ENCODE data around the gene TMEM161B. TPM values are rescaled to one million over a fixed set of nuclear protein-coding genes. Genes with fewer than 3 reads are reported as not detected.
"Not testable (repeated sequence)": the region's sequence is repeated elsewhere in the genome, so short reads cannot be mapped to it uniquely, and the experiment has no call there.

TMEM161B gene
- total RNA-seq, 4 donors from 2014 or later = 9.6 to 13.1 (median 11.0) TPM

DNA sequence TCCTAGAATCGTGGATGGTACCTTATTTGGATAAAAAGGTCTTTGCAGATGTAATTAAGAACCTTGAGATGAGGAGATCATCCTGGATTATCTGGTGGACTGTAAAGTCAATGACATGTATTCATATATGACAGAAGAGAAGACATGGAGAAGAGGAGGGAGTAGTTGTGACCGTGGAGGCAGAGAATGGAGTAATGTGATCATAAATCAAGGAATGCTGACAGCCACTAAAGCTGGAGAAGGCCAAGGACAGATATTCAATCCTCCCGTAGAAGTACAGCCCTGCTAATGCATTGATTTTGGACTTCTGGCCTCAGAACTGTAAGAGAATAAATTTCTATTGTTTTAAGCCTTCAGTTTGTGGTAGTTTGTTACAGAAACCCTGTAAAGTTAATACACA is 18.7 kb upstream of the TMEM161B start:
- TF ChIP-seq, protein P1, sequence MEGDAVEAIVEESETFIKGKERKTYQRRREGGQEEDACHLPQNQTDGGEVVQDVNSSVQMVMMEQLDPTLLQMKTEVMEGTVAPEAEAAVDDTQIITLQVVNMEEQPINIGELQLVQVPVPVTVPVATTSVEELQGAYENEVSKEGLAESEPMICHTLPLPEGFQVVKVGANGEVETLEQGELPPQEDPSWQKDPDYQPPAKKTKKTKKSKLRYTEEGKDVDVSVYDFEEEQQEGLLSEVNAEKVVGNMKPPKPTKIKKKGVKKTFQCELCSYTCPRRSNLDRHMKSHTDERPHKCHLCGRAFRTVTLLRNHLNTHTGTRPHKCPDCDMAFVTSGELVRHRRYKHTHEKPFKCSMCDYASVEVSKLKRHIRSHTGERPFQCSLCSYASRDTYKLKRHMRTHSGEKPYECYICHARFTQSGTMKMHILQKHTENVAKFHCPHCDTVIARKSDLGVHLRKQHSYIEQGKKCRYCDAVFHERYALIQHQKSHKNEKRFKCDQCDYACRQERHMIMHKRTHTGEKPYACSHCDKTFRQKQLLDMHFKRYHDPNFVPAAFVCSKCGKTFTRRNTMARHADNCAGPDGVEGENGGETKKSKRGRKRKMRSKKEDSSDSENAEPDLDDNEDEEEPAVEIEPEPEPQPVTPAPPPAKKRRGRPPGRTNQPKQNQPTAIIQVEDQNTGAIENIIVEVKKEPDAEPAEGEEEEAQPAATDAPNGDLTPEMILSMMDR (IDR thresholded peaks at IDR 0.05) = no peak
- ATAC-seq (ENCODE audit: low FRiP score) (no peak), DNase-seq (ENCODE audit: low spot score) (no peak)

GRCh38 chr5:88283690-88284089 is 15.0 kb upstream of the TMEM161B start:
- TF ChIP-seq, protein P1 (IDR thresholded peaks at IDR 0.05) = no peak
- ATAC-seq (ENCODE audit: low FRiP score) (no peak), DNase-seq (ENCODE audit: low spot score) (no peak)

- TF ChIP-seq, protein P1 (IDR thresholded peaks at IDR 0.05) = no peak
- no peak for ATAC-seq (ENCODE audit: low FRiP score)
- DNase-seq (ENCODE audit: low spot score) = no peak
Observed at GRCh38 chr5:88281322-88281721, 12.7 kb upstream of the TMEM161B start.

DNA sequence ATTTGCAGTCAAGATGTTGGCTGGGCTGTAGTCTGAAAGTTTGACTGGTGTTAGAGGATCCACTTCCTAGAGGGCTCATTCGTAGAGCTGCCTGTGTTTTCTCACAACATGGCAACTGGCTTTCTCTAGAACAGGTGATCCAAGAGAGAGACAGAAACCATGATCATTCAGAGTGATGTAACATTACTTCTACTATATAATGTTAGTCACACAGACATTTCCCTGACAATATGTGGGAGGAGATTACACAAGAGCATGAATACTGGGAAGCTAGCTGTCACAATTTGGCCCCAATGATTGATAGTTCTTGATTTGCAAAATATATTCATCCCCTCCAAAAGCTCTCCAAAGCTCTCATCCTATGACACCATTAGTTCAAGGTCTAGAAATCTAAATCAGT is 10.9 kb upstream of the TMEM161B start:
- ATAC-seq (ENCODE audit: low FRiP score) (no peak), DNase-seq (ENCODE audit: low spot score) (no peak)
- TF ChIP-seq, protein P1 (IDR thresholded peaks at IDR 0.05) = no peak

- ATAC-seq (ENCODE audit: low FRiP score) = no peak
- TF ChIP-seq, protein P1 (IDR thresholded peaks at IDR 0.05) = no peak
Observed at GRCh38 chr5:88276378-88276777, 7.7 kb upstream of the TMEM161B start.

GRCh38 chr5:88275581-88275980 is 6.9 kb upstream of the TMEM161B start:
- ATAC-seq (ENCODE audit: low FRiP score) (no peak), DNase-seq (ENCODE audit: low spot score) (no peak)
- TF ChIP-seq, protein P1 (IDR thresholded peaks at IDR 0.05) = no peak

More at GRCh38 chr5:88276378-88276777, 7.7 kb upstream of the TMEM161B start:
- no peak for DNase-seq (ENCODE audit: low spot score)

- ATAC-seq (ENCODE audit: low FRiP score) (peak; percentile 48), DNase-seq (ENCODE audit: low spot score) (no peak)
- TF ChIP-seq, protein P1 (IDR thresholded peaks at IDR 0.05) = no peak
Observed at GRCh38 chr5:88269222-88269771, 652 bp upstream of the TMEM161B start.

- ATAC-seq (ENCODE audit: low FRiP score); DNase-seq (ENCODE audit: low spot score): not testable (repeated sequence)
Observed at GRCh38 chr5:88264565-88264964, 4.1 kb downstream of the TMEM161B start.
